GM12801 (cell line): Measurements from ENCODE around the gene FSD2.

Source experiments
- TF ChIP-seq, protein P1 (sequence below): IDR thresholded peaks from one replicate; pipeline ENCODE4 v1.5.1; 2011; ENCODE audit warnings: control low read depth; ENCODE audit not compliant: insufficient read length; ENCODE audit errors: extremely low read depth

The FSD2 gene

DNA sequence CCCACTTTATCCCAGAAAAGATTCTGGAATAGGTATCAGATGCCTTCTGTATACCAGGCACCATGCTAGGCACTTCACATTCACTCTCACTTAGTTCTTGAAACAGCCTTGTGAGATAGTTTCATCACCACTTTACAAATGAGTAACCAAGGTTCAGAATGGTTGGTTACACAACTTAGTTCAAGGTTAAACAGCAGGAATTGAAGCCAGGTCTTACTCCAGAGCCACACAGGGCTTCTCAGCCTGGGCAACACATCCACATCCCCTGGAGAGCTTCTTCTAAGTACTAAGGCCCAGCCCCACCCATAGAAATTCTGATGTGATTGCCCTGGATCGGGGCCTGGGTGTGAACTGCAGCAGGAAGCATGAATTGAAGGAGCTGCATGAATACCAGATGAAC lies 22.2 kb upstream of the FSD2 start:
- TF ChIP-seq, protein P1, sequence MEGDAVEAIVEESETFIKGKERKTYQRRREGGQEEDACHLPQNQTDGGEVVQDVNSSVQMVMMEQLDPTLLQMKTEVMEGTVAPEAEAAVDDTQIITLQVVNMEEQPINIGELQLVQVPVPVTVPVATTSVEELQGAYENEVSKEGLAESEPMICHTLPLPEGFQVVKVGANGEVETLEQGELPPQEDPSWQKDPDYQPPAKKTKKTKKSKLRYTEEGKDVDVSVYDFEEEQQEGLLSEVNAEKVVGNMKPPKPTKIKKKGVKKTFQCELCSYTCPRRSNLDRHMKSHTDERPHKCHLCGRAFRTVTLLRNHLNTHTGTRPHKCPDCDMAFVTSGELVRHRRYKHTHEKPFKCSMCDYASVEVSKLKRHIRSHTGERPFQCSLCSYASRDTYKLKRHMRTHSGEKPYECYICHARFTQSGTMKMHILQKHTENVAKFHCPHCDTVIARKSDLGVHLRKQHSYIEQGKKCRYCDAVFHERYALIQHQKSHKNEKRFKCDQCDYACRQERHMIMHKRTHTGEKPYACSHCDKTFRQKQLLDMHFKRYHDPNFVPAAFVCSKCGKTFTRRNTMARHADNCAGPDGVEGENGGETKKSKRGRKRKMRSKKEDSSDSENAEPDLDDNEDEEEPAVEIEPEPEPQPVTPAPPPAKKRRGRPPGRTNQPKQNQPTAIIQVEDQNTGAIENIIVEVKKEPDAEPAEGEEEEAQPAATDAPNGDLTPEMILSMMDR: no peak

DNA sequence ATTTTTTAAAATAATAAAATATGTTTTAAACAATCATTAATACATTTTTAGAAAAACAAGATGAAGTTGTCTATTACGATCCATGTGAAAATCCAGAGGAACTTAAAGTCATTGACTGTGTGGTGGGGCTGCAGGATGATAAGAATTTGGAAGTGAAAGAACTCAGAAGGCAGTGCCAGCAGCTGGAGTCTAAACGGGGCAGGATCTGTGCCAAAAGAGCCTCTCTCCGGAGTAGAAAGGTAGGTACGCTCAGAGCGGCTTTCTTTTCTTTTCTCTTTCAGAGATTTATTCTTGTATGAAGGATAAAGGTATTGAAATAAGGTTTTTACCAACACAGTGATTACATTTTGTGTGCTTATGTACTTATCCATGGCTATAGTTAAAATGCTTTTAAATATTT lies 17.2 kb upstream of the FSD2 start:
- TF ChIP-seq, protein P1: no peak

DNA sequence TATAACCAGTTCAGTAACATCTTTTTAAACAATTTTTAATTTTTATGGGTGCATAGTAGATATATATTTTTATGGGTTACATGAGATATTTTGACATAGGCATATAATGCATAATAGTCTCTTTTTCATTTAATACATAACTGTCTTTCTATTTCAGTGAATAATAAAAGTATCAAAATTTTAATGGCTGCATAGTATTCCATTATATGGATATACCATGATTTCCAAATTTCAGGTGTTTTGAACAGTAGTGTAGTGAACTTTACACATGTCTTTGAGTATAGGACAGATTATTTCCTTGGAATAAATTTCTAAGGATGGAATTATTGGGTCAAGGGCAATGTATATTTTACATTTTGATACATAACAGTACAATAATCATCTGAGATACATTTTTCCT lies 14.3 kb upstream of the FSD2 start:
- TF ChIP-seq, protein P1: no peak

DNA sequence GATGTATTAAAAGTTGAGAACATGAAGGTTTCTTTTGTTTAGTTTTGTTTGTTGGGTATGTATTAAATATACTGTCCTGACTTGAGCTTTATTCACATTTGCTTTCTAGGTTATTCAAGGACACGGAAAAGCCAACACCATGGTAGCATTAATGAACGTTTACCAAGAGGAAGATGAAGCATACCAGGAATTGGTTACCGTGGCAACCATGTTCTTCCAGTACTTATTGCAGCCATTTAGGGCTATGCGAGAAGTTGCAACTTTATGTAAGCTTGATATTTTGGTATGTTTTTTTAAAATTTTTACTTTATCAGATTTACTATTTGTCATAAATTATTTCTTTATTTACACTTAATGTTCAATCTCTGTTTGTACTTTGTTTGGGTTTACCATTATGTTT lies 7.1 kb upstream of the FSD2 start:
- TF ChIP-seq, protein P1: no peak

DNA sequence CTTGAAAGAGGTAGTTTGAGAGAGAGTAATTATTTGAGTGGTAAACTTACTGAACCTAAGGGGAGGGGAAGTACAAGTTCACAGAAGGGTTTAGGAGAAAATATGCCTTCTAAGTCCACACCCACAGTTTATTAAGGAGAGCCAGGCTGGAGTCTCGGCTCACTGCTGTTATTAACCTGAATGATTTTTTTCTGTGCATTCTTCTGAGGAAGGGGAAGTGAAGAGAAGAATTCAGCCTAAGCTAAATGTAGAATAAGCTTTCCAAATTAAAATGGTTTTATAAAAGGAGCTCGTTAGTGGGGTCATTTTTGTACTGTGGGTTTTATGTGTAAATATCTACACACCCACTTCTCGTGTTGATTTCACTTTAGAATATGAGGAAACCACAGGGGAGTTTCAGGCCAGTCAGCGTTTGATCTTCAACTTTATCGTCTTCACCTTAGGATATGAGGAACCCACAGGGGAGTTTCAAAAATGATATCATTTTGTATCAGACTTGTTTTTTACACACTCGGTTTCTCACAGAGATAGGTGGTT lies 5.1 kb upstream of the FSD2 start:
- TF ChIP-seq, protein P1: no peak

DNA sequence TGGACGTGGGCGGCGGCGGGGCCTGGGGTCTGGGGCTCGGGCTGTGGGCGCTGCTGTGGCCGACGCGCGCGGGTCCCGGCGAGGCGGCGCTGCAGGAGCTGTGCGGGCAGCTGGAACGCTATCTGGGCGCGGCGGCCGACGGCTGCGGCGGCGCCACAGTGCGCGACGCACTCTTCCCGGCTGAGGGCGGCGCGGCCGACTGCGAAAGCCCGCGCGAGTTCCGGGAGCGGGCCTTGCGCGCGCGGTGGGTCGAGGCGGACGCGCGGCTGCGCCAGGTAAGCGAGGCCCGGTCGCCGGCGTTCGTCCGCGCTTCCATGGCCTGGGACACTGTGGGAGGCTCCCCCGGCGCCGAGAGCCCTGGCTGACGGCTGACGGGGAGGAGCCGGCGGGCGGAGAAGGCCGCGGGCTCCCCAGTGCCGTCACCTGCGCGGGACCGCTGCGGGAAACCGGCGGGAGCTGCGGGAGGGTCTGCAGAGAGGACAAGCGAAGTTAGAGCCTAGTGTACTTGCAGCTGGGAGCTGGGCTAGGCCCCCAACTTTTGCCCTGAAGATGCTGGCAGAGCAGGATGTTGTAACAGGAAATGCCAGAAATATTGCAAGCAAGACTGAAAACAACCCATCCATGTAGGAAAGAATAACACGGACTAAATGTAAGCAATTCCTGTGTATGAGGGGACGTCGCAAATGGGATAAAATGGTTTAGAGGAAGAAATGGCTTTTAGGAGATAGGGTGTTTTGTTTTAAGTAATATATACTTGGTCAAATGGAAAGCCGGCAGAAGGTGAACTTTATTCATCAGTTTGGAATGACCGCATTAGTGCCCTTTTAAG lies 4.4 kb upstream of the FSD2 start:
- TF ChIP-seq, protein P1: no peak

DNA sequence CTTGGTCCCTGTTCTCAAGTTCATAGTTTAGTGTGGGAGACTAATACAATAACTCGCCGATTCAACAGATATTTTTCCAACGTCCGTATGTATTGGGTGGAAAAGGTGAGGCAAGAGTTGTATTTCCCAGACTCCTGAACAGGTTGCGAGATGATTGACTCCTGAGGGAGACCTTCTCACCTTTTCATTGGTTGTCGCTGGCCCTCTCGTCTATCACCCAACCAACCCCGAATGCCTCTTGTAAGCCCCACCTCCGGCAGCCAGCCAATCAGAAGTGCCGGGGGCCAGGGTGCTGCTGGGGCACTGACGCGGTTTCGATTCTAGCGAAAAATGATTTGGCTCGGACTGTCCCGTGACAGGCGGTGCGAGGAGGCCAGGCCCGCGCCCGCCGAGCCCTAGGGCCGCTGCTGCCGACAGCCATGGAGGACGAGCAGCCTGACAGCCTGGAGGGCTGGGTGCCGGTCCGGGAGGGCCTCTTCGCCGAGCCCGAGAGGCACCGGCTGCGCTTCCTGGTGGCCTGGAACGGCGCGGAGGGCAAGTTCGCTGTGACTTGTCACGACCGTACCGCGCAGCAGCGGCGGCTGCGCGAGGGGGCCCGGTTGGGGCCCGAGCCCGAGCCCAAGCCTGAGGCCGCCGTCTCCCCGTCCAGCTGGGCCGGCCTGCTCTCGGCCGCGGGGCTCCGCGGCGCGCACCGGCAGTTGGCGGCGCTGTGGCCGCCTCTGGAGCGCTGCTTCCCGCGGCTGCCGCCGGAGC lies 3.6 kb upstream of the FSD2 start, which contains the start of gene WHAMM:
Gene WHAMM (plus strand): TSS at position 321 of the 753 bp plus-strand sequence. CDS start 99 bp downstream, at position 420.
- TF ChIP-seq, protein P1: no peak
